Fibroblast of pulmonary artery (primary cell): ENCODE measurements around the gene KLK15.

ENCODE experiments used
- DNase-seq: peaks from one replicate; pipeline ENCODE4 v3.0.0-alpha.2; 2010; ENCODE audit warnings: low read depth
- H3K4me3 ChIP-seq: replicated peaks from 2 replicates; pipeline ENCODE4 v1.5.1; 2011; ENCODE audit warnings: low read depth, mild to moderate bottlenecking, control low read depth, low read length, moderate library complexity
- TF ChIP-seq, protein P1 (sequence below): IDR thresholded peaks from 2 replicates; pipeline ENCODE4 v1.5.1; 2011; ENCODE audit warnings: mild to moderate bottlenecking, control low read depth, low read length, inconsistent platforms; ENCODE audit errors: missing control alignments

Gene KLK15

DNA sequence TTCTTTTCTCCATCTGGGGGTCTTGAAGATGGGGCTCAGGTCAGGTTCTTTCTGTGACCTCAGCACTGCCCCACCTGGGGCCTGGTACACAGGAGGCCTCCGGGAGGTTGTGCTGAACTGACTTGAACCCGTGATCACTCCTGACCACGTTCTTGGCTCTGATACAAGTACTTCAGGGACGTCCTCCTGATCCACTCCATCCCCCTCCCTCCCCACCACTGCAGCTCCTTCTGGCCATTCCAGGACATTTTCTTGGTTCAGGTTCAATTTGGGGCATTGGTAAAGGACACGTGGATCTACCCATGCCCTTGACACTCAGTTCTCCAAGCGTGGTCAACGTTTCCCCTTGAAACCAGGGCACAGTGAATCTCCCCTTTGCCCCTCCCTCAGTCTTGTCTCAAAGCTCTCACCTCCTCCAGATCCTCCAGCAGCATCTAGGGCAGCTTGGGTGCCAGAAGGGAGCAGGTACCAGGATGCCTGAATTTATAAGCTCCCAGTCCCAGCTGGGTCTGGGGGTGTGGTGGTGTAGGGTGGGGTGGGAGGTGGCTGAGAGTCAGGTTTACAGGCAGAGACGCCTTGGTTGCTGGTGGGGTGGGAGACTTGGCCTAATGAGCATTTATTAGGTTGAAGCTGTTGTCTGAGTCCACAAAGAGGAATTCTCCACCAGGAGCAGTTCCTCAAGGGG, at the start of gene KLK15:
TSS of gene KLK15 (minus strand) at position 458 of the 685 bp plus-strand sequence. CDS start 2,082 bp downstream, outside the sequence.
- no peak for DNase-seq
- TF ChIP-seq, protein P1, sequence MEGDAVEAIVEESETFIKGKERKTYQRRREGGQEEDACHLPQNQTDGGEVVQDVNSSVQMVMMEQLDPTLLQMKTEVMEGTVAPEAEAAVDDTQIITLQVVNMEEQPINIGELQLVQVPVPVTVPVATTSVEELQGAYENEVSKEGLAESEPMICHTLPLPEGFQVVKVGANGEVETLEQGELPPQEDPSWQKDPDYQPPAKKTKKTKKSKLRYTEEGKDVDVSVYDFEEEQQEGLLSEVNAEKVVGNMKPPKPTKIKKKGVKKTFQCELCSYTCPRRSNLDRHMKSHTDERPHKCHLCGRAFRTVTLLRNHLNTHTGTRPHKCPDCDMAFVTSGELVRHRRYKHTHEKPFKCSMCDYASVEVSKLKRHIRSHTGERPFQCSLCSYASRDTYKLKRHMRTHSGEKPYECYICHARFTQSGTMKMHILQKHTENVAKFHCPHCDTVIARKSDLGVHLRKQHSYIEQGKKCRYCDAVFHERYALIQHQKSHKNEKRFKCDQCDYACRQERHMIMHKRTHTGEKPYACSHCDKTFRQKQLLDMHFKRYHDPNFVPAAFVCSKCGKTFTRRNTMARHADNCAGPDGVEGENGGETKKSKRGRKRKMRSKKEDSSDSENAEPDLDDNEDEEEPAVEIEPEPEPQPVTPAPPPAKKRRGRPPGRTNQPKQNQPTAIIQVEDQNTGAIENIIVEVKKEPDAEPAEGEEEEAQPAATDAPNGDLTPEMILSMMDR, result no peak
- no peak within 1 kb of the TSS for H3K4me3 ChIP-seq

GRCh38 chr19:50882188-50882587, 48.8 kb upstream of the KLK15 start:
- DNase-seq, result no peak
- TF ChIP-seq, protein P1, result no peak
- no peak overlapping the region for H3K4me3 ChIP-seq

DNA sequence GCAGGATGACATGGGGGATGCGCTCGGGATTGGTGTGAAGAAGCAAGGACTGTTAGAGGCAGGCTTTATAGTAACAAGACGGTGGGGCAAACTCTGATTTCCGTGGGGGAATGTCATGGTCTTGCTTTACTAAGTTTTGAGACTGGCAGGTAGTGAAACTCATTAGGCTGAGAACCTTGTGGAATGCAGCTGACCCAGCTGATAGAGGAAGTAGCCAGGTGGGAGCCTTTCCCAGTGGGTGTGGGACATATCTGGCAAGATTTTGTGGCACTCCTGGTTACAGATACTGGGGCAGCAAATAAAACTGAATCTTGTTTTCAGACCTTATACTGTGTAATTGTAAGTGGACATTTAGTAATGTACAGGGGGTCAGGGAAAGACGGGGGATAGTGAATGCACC, 46.9 kb upstream of the KLK15 start:
- no peak overlapping the region for H3K4me3 ChIP-seq
- TF ChIP-seq, protein P1, result no peak
- no peak for DNase-seq

- DNase-seq, result no peak
- TF ChIP-seq, protein P1, result no peak
- no peak overlapping the region for H3K4me3 ChIP-seq
Measured at GRCh38 chr19:50878851-50879250, 45.5 kb upstream of the KLK15 start.

GRCh38 chr19:50877338-50877737, 44.0 kb upstream of the KLK15 start:
- no peak overlapping the region for H3K4me3 ChIP-seq
- TF ChIP-seq, protein P1, result no peak
- DNase-seq, result no peak

DNA sequence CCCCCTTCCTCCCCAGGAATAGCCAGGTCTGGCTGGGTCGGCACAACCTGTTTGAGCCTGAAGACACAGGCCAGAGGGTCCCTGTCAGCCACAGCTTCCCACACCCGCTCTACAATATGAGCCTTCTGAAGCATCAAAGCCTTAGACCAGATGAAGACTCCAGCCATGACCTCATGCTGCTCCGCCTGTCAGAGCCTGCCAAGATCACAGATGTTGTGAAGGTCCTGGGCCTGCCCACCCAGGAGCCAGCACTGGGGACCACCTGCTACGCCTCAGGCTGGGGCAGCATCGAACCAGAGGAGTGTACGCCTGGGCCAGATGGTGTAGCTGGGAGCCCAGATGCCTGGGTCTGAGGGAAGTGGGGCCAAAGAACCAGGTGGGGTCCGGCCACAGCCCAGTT, 43.1 kb upstream of the KLK15 start:
- DNase-seq, result no peak
- no peak overlapping the region for H3K4me3 ChIP-seq
- TF ChIP-seq, protein P1, result no peak
